WTC11 (cell line): ENCODE results near the gene TMEM131L. TPM values are rescaled to one million over a fixed set of nuclear protein-coding genes. Genes with fewer than 3 reads are reported as not detected.
A peak's percentile ranks its signal among the peaks of the same experiment; 100 is the strongest.

Experiments
- ATAC-seq: fragments of 200-7000 bp; cut with Tn5 transposase; 2 replicates; pipeline ENCODE4 v1.10.0; 2021; ENCODE audit warnings: mild to moderate bottlenecking, moderate library complexity
- CTCF ChIA-PET: fragments of 300-600 bp; sonication (Branson Sonifier 250); formaldehyde crosslinking; loops from one replicate; lab custom pipeline; 2021; ENCODE audit warnings: antibody characterized with exemption; lab: Charles Lee
- POLR2A ChIA-PET: fragments of 350-600 bp; sonication (Branson Sonifier 250); formaldehyde crosslinking; loops from one replicate; lab custom pipeline; 2021; ENCODE audit warnings: antibody characterized with exemption; lab: Charles Lee
- DNase-seq: peaks from one replicate; pipeline ENCODE4 v3.0.0; 2021; ENCODE audit warnings: low spot score
- H3K27ac Mint-ChIP-seq: 2 replicates; pipeline ENCODE4 v1.8.0; 2021; ENCODE audit warnings: mixed read lengths
- H3K27me3 Mint-ChIP-seq: 2 replicates; pipeline ENCODE4 v1.8.0; 2021; ENCODE audit warnings: low read depth, mild to moderate bottlenecking, moderate library complexity, mixed read lengths
- H3K36me3 Mint-ChIP-seq: 2 replicates; pipeline ENCODE4 v1.8.0; 2021; ENCODE audit warnings: mixed read lengths
- H3K4me1 Mint-ChIP-seq: 2 replicates; pipeline ENCODE4 v1.8.0; 2022; ENCODE audit warnings: mixed read lengths
- H3K4me3 Mint-ChIP-seq: 2 replicates; pipeline ENCODE4 v1.8.0; 2021; ENCODE audit warnings: mild to moderate bottlenecking, moderate library complexity, mixed read lengths
- H3K9me3 Mint-ChIP-seq: 2 replicates; pipeline ENCODE4 v1.8.0; 2021; ENCODE audit warnings: mixed read lengths
- AR ChIP-seq: fragments of 250-450 bp; sonication (Bioruptor Pico); IDR thresholded peaks from 2 replicates; pipeline ENCODE4 v1.9.0; 2021; ENCODE audit warnings: mild to moderate bottlenecking
- ATF2 ChIP-seq: sonication (generic); formaldehyde crosslinking; IDR thresholded peaks from 2 replicates; pipeline ENCODE4 v1.8.1; 2022; ENCODE audit warnings: low read depth, missing genetic modification reagents, borderline replicate concordance
- E2F4 ChIP-seq: sonication (generic); formaldehyde crosslinking; IDR thresholded peaks from 2 replicates; pipeline ENCODE4 v1.8.1; 2022; ENCODE audit warnings: low read depth, mild to moderate bottlenecking, moderate library complexity, missing genetic modification reagents, borderline replicate concordance
- ESRRA ChIP-seq: sonication (generic); formaldehyde crosslinking; IDR thresholded peaks from 2 replicates; pipeline ENCODE4 v1.8.1; 2022; ENCODE audit warnings: mild to moderate bottlenecking, missing genetic modification reagents, borderline replicate concordance
- FOXP4 ChIP-seq: sonication (generic); formaldehyde crosslinking; IDR thresholded peaks from 2 replicates; pipeline ENCODE4 v1.8.0; 2022; ENCODE audit warnings: mild to moderate bottlenecking, missing genetic modification reagents
- GABPB1 ChIP-seq: sonication (generic); formaldehyde crosslinking; IDR thresholded peaks from 2 replicates; pipeline ENCODE4 v1.8.1; 2023; ENCODE audit warnings: mild to moderate bottlenecking, missing genetic modification reagents
- IRF2 ChIP-seq: sonication (generic); formaldehyde crosslinking; IDR thresholded peaks from 2 replicates; pipeline ENCODE4 v1.8.0; 2022; ENCODE audit warnings: low read depth, missing genetic modification reagents, borderline replicate concordance
- KAT7 ChIP-seq: sonication (generic); formaldehyde crosslinking; IDR thresholded peaks from 2 replicates; pipeline ENCODE4 v1.8.1; 2023; ENCODE audit warnings: missing genetic modification reagents, mild to moderate bottlenecking, borderline replicate concordance
- MLX ChIP-seq: sonication (generic); formaldehyde crosslinking; IDR thresholded peaks from 2 replicates; pipeline ENCODE4 v1.8.1; 2023; ENCODE audit warnings: mild to moderate bottlenecking, missing genetic modification reagents, moderate library complexity
- MXD4 ChIP-seq: fragments of 250-450 bp; sonication (Bioruptor Pico); IDR thresholded peaks from 2 replicates; pipeline ENCODE4 v1.8.0; 2021; ENCODE audit warnings: mild to moderate bottlenecking, moderate library complexity, borderline replicate concordance
- NR3C1 ChIP-seq: sonication (generic); formaldehyde crosslinking; conservative IDR thresholded peaks from 2 replicates; pipeline ENCODE4 v1.8.1; 2023; ENCODE audit warnings: low read depth, mild to moderate bottlenecking, missing genetic modification reagents
- PREB ChIP-seq: sonication (generic); formaldehyde crosslinking; IDR thresholded peaks from 2 replicates; pipeline ENCODE4 v1.8.1; 2022; ENCODE audit warnings: mild to moderate bottlenecking, missing genetic modification reagents, moderate library complexity, borderline replicate concordance
- RORB ChIP-seq: fragments of 250-450 bp; sonication (Bioruptor Pico); IDR thresholded peaks from 2 replicates; pipeline ENCODE4 v1.9.0; 2021; ENCODE audit warnings: mild to moderate bottlenecking
- SMAD4 ChIP-seq: sonication (generic); formaldehyde crosslinking; IDR thresholded peaks from 2 replicates; pipeline ENCODE4 v1.8.0; 2022; ENCODE audit warnings: mild to moderate bottlenecking, missing genetic modification reagents
- SOX15 ChIP-seq: fragments of 250-450 bp; sonication (Bioruptor Pico); IDR thresholded peaks from 2 replicates; pipeline ENCODE4 v1.9.0; 2021; ENCODE audit warnings: mild to moderate bottlenecking
- SP1 ChIP-seq: sonication (generic); formaldehyde crosslinking; conservative IDR thresholded peaks from 2 replicates; pipeline ENCODE4 v1.8.1; 2022; ENCODE audit warnings: missing genetic modification reagents
- TEAD1 ChIP-seq: sonication (generic); formaldehyde crosslinking; IDR thresholded peaks from 2 replicates; pipeline ENCODE4 v1.8.0; 2022; ENCODE audit warnings: mild to moderate bottlenecking, missing genetic modification reagents
- USF1 ChIP-seq: sonication (generic); formaldehyde crosslinking; IDR thresholded peaks from 2 replicates; pipeline ENCODE4 v1.8.0; 2022; ENCODE audit warnings: mild to moderate bottlenecking, missing genetic modification reagents
- ZBTB43 ChIP-seq: sonication (generic); formaldehyde crosslinking; IDR thresholded peaks from 2 replicates; pipeline ENCODE4 v1.8.1; 2023; ENCODE audit warnings: mild to moderate bottlenecking, missing genetic modification reagents
- ZNF263 ChIP-seq: sonication (generic); formaldehyde crosslinking; IDR thresholded peaks from 2 replicates; pipeline ENCODE4 v1.8.1; 2022; ENCODE audit warnings: low read depth, mild to moderate bottlenecking, moderate library complexity, missing genetic modification reagents
- ZNF317 ChIP-seq: sonication (generic); formaldehyde crosslinking; IDR thresholded peaks from 2 replicates; pipeline ENCODE4 v1.8.1; 2023; ENCODE audit warnings: low read depth, mild to moderate bottlenecking, moderate library complexity, missing genetic modification reagents, borderline replicate concordance
- ZNF396 ChIP-seq: fragments of 250-450 bp; sonication (Bioruptor Pico); IDR thresholded peaks from 2 replicates; pipeline ENCODE4 v1.8.0; 2021; ENCODE audit warnings: mild to moderate bottlenecking, moderate library complexity, borderline replicate concordance
- total RNA-seq: library from RNA; stranded (reverse); gene quantifications from 3 replicates; pipeline ENCODE4 v1.2.3, GENCODE V29; 2021

Gene TMEM131L
- total RNA-seq, 1 experiment from 2014 or later, result 26.7 TPM

GRCh38 chr4:153618833-153619232, 152.7 kb downstream of the TMEM131L start:
- Mint-ChIP-seq H3K4me1 (peaks cover 19% of the 10 kb centered on the region), H3K36me3 (peaks cover 58% of the 10 kb centered on the region), H3K9me3 (0 out of 2 replicates have a peak, but pooled peaks cover 4% of the 10 kb centered on the region), H3K4me3 (no peak overlapping the region), H3K27ac (peak overlapping the region; percentile 0; the same call in 1 of the 2 replicates), H3K27me3 (no peaks in the 10 kb centered on the region)
- ChIA-PET POLR2A (no interaction called here), CTCF (interaction anchor here (0.9 to 1.7 kb wide), 4 partner anchors 16 to 476 kb away, joined by 3 to 6 read pairs (median 4); no protein-coding TSS in a partner anchor)
- DNase-seq (no peak), ATAC-seq (0 out of 2 replicates have a peak, but pooled peaks have one; percentile 29)
- no peak for TF ChIP-seq NR3C1 (CRISPR knock-in tag)
- no peak for TF ChIP-seq ATF2 (CRISPR knock-in tag)
- TF ChIP-seq E2F4, result no peak
- TF ChIP-seq ZNF263, result no peak; the same call in 1 of the 2 replicates
- TF ChIP-seq ZNF317 (CRISPR knock-in tag), result no peak
- TF ChIP-seq SP1 (CRISPR knock-in tag), result no peak

- DNase-seq, result no peak
- 0 out of 2 replicates have a peak, but pooled peaks cover 4% of the 10 kb centered on the region for H3K9me3 Mint-ChIP-seq
- no peak for TF ChIP-seq AR
- no peak for TF ChIP-seq SOX15 (CRISPR knock-in tag)
- TF ChIP-seq SMAD4, result no peak
- no peak for TF ChIP-seq IRF2 (CRISPR knock-in tag)
- no peak for TF ChIP-seq MXD4
- TF ChIP-seq TEAD1 (CRISPR knock-in tag), result no peak
- no peak for TF ChIP-seq KAT7
- TF ChIP-seq MLX, result no peak
- no peak for TF ChIP-seq ZBTB43
- no peak for TF ChIP-seq PREB (CRISPR knock-in tag)
- no peak for TF ChIP-seq USF1
- no peak for TF ChIP-seq ZNF396
- TF ChIP-seq RORB, result no peak
- TF ChIP-seq ESRRA (CRISPR knock-in tag), result no peak
- no peak for TF ChIP-seq FOXP4
- TF ChIP-seq GABPB1, result no peak
- TF ChIP-seq SP1 (CRISPR knock-in tag), result no peak
- TF ChIP-seq, all 79 proteins: peak for 0
- ChIA-PET CTCF (interaction anchor here (1.0 to 1.7 kb wide), 6 partner anchors 12 to 187 kb away, joined by 3 to 6 read pairs (median 4); no protein-coding TSS in a partner anchor), POLR2A (no interaction called here)
- Mint-ChIP-seq H3K27me3 (no peaks in the 10 kb centered on the region), H3K4me3 (no peak overlapping the region), H3K4me1 (peaks cover 19% of the 10 kb centered on the region), H3K27ac (peak overlapping the region; percentile 32; the same call in 1 of the 2 replicates), H3K36me3 (peaks cover 54% of the 10 kb centered on the region)
- peak; percentile 49 for ATAC-seq
These were observed 153.7 kb downstream of the TMEM131L start for GRCh38 chr4:153619811-153620210.
